Heart left ventricle (tissue), 13 donors: ENCODE results near the gene C5orf34.

Experiments
- POLR2A ChIP-seq, 2 donors: fragments of 450-650 bp; IDR thresholded peaks; one replicate each; pipeline ENCODE4 v1.6.1; 2017; ENCODE audit warnings: antibody characterized with exemption in 2 of 2, mild to moderate bottlenecking in 2 of 2, moderate library complexity in 2 of 2
- TF ChIP-seq, protein P1 (sequence below), 12 donors: fragments of 200-600 bp; sonication (generic) in 4 of 12; IDR thresholded peaks; one replicate each; pipeline versions ENCODE4 v1.5.0 to v1.8.0; 2018 to 2022; ENCODE audit warnings: antibody characterized with exemption in 12 of 12, mild to moderate bottlenecking in 5 of 12
- donor health status: ischemic (EF 13 %, LVEDD 7.1; RV severe dilation, severe dysfunction).
- donor health status: DM: no; HTN: yes; CAD: no.
- donor health status: DM: no; HTN: no; CAD: no.
- donor health status: ischemic (EF 25% LVEDD 6.9; RV normal size, moderate dysfunction).
- donor health status: ischemic (EF 25% LVEDD 5.7; RV mildly dilated, moderate dysfunction).
- donor health status: ischemic (EF 35%, LVEDD 5.7; RV mildly dilated, moderate dysfunction).
- donor health status: nonischemic (EF 11% LVEDD 7.7; RV severe dilation, severe dysfunction).
- donor health status: DM: yes; HTN: yes; CAD: no.
- donor health status: PGD.
- donor health status: ischemic (EF 29% LVEDD 5.4; RV normal size, mild dysfunction).
- donor health status: nonischemic (EF 23%, LVEDD 6.1; RV moderate dilation, normal function).

DNA sequence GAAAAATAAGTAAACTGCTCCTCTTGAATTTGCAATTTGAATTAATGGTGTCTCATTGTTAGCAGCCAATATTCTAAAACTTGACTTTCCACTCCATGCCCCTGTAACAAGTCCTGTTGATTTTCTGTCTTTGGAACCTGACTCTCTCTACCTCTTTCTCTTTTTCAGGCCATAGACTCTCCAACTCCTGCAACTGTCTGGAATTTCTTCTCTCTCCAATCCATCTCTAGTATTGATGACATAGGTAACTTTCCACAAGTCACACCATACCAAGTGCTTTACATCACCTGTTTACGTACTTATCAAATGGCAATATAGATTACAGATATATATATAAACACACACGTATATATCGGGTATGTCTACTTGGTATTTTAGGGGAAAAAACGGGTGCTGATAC lies 923 bp downstream of the C5orf34 start:
- TF ChIP-seq POLR2A (IDR thresholded peaks at IDR 0.05), result no peak
- TF ChIP-seq, protein P1, sequence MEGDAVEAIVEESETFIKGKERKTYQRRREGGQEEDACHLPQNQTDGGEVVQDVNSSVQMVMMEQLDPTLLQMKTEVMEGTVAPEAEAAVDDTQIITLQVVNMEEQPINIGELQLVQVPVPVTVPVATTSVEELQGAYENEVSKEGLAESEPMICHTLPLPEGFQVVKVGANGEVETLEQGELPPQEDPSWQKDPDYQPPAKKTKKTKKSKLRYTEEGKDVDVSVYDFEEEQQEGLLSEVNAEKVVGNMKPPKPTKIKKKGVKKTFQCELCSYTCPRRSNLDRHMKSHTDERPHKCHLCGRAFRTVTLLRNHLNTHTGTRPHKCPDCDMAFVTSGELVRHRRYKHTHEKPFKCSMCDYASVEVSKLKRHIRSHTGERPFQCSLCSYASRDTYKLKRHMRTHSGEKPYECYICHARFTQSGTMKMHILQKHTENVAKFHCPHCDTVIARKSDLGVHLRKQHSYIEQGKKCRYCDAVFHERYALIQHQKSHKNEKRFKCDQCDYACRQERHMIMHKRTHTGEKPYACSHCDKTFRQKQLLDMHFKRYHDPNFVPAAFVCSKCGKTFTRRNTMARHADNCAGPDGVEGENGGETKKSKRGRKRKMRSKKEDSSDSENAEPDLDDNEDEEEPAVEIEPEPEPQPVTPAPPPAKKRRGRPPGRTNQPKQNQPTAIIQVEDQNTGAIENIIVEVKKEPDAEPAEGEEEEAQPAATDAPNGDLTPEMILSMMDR (IDR thresholded peaks at IDR 0.05), result no peak
